T47D (cell line): ENCODE results near the gene NEURL1B.

Source experiments
- DNase-seq, 2 experiments: peaks; one replicate each; pipeline versions ENCODE4 v3.0.0 to v3.0.0-alpha.2; 2011 to 2012; ENCODE audit warnings: low read depth in 1 of 2, low spot score in 1 of 2
- JUND ChIP-seq: IDR thresholded peaks from 2 replicates; pipeline ENCODE4 v1.6.1; 2012; ENCODE audit warnings: low read depth
- in situ Hi-C: cut with HindIII; loops from 2 replicates; pipeline ENCODE4 v1.10.0; 2016; ENCODE audit warnings: low sequenced_read_pairs, low pct_unique_long_range_greater_than_20kb

Gene NEURL1B

DNA sequence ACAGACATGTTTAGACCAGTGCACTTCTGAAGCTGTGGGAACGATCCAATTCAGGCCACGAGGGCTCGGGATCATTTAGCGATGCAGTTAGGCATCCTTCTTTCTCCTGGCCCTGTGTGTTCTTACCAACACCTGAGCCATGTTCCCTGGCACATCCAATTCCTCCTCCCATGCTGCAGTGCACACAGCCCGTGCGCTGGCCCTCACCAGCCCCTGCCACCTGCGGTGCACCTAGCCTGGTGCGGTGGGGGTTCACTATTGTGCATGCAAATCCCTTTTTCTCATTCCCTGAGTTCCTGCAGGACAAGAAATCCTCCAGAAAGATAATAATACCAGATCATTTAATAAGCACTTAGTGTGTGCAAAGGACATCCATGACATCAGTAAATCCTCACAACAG is 53.5 kb downstream of the NEURL1B start:
- in situ Hi-C loops = no loop called here
- DNase-seq = no peak
- no peak for TF ChIP-seq JUND

DNA sequence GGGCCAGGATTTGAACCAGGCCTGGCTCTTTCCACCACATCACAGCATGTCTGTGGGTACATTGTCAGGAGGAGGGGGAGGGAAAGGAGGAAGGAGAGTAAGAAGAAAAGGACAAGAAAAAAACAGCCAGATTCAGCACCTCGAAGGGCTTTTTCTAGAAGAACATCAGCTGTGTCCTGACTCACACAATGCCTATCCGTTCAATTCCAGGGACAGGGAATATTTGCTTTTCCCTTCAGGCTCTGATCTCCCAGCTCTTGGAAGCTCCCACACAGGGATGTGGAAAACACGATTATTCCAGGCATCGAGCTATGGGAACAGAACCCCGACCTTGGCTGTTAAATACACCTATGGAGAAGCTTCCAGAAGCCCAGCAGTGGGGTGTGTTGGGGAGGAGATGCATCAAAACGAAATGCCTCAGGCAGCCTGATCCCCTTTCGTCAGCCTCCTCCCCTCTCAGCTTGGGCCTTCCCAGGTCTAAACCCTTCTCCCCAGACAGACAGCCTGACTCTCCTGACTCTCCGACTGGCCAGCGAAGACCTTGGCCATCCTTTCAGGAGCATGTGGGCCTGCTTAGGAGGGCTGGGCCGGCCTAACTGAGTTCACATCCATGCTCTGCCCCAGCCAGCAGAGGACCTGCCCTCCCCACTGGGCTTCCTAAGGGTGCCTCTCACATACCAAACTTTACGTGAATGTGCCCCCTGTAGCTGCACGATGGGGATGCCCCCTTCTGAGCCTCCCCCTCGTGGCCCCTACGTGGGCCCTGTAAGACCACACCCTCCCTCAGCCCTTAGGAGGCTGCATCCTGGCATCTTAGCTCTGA is 54.4 kb downstream of the NEURL1B start:
- DNase-seq = no peak
- TF ChIP-seq JUND = no peak
- in situ Hi-C loops = no loop called here

GRCh38 chr5:172696171-172696849 is 55.2 kb downstream of the NEURL1B start:
- no peak for TF ChIP-seq JUND
- in situ Hi-C loops = no loop called here
- DNase-seq = no peak

DNA sequence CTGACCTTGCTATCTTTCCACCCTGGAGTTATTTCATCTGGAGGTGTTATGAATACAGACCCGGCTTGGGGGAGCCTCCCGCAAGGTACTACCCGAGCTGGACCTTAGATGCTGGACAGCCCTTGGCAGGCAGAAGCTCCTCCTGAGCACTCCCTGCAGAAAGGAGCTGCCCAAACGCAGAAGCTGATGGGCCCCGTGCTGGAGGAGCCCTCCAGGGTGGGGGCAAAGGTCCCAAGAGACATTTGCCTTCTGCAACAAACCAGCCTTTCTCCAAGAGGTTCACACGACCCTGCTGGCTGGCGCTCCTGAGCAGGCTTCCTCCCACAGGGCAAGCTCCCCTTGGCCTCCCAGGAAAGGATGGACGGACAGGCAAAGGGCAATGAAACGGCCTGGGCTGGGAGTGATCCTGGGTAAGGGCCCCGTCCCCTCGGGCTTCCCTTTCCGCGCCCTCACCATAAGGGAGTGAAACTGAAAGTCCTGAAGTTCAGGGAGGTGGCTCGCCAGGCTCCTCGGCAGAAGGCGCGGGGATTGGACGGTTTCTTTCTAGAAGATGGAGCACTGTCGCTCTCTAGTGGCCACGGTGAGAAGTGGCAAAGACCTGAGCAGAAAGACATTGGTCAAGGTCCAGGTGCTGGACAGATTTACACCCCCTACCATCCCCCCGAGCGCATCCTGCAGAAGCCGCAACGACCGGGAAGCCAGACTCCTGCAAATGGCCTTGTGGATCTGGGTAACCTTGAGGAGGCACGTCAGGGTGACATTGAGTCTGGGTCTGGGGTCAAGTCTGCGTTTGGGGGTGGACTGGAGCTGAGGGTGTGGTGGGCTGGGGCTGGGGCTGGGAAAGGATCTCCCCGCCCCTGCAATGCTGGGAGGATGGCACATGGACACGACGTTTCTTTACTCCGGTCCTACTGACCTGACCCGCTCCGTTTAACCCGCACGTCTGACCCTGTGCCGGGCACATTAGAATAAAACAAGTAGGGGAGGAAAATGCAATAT is 56.4 kb downstream of the NEURL1B start:
- DNase-seq = peak; percentile 78 to 89
- in situ Hi-C loops = no loop called here
- no peak for TF ChIP-seq JUND

GRCh38 chr5:172699423-172699822 is 58.4 kb downstream of the NEURL1B start:
- no peak for TF ChIP-seq JUND
- DNase-seq = no peak
- in situ Hi-C loops = no loop called here

DNA sequence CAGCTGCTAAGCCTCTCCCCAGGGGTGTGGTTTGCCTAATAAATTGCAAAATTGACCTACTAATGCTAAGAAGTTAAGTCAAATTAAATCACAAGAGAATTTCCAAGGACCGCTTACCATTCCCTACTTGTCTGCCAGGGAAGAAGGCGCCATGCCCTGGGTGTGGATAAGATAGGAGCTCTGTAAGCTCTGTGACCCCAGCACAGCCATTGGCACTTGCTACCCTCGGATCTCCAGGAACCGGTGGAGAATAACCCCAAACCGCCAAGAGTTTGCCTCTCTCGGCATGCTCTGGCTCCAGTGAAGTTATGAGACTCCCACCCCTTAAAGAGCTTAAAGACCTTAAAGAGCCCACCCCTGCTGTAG is 58.9 kb downstream of the NEURL1B start:
- no peak for TF ChIP-seq JUND
- in situ Hi-C loops = no loop called here
- DNase-seq = no peak

DNA sequence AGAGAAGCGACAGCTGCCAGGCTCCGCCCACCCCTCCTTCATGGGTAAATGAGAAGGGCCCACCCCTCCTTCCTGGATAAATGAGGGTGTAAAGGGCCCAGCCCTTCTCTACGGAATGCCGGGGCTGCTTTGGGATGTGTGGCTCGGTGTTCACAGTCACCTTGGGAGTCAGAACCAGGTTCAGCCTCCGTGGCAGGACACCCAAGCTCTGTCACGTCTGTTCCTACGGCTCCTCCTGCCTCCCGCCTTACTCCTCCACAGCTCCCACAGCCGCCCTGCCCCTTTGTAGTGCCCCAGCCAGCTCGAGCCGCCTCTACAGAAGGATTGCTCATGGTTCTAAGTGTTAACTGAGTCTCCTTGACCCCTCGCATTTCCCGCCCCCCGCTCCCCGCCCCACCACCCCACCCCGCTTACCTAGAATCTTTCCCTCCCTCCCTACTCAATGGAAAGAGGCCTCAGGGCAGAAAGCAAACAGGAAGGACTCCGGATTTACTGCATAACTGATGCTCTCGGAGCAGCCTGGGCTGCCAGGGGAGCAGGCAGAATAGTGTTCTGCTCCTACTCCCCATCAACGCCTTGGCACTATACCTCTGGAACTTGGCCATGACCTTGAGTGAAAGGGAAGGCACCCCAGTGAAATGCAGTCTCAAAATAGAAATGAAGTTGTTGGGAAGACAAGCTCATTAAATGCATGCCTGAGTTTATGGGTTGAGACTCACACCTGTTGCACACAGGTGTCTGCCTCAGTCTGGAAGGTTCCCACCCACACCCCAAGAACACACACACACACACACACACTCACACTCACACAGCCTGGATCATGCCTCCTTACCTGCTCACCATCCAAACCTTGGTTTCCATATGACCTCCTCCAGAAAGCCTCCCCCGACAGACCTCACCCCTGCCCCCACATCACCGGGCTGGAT is 59.6 kb downstream of the NEURL1B start:
- in situ Hi-C loops = no loop called here
- TF ChIP-seq JUND = no peak
- peak in 1 of 2 experiments; percentile 57 for DNase-seq

DNA sequence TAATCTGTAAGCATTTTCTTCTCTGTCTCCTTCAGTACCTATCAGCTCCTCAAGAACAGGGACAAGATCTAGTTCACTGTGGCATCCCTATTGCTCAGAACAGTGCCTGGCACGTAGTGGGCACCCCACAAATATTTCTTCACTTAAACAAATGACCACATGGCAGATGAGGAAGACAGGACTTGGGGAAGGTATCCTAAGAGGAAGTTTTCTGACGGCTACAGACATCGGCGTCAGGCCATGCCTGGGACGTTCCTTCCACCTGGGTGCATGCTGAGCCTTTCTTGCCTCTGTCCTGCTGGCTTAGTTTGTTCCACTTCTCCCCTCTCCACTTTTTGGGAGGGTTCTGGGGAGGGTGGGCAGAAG is 60.2 kb downstream of the NEURL1B start:
- DNase-seq = no peak
- in situ Hi-C loops = no loop called here
- TF ChIP-seq JUND = no peak

- TF ChIP-seq JUND = no peak
- in situ Hi-C loops = no loop called here
- no peak for DNase-seq
These were observed 62.9 kb downstream of the NEURL1B start for GRCh38 chr5:172703952-172704351.

- in situ Hi-C loops = no loop called here
- DNase-seq = no peak
- no peak for TF ChIP-seq JUND
These were observed 64.6 kb downstream of the NEURL1B start for GRCh38 chr5:172705576-172706084.

GRCh38 chr5:172706796-172707195 is 65.7 kb downstream of the NEURL1B start:
- TF ChIP-seq JUND = no peak
- in situ Hi-C loops = no loop called here
- DNase-seq = no peak
